ENCODE results near the gene SPOUT1. TPM values are rescaled to one million over a fixed set of nuclear protein-coding genes. Genes with fewer than 3 reads are reported as not detected.
"Not testable (repeated sequence)": the region's sequence is repeated elsewhere in the genome, so short reads cannot be mapped to it uniquely, and the experiment has no call there.

SPOUT1 gene
- total RNA-seq: 15.8 TPM
- long read RNA-seq, full-length matches to known transcripts: 30 of 51 reads
- long read RNA-seq, partial matches to known transcripts: 5 of 51 reads
- long read RNA-seq, other reads (novel, unspliced or antisense): 16 of 51 reads

DNA sequence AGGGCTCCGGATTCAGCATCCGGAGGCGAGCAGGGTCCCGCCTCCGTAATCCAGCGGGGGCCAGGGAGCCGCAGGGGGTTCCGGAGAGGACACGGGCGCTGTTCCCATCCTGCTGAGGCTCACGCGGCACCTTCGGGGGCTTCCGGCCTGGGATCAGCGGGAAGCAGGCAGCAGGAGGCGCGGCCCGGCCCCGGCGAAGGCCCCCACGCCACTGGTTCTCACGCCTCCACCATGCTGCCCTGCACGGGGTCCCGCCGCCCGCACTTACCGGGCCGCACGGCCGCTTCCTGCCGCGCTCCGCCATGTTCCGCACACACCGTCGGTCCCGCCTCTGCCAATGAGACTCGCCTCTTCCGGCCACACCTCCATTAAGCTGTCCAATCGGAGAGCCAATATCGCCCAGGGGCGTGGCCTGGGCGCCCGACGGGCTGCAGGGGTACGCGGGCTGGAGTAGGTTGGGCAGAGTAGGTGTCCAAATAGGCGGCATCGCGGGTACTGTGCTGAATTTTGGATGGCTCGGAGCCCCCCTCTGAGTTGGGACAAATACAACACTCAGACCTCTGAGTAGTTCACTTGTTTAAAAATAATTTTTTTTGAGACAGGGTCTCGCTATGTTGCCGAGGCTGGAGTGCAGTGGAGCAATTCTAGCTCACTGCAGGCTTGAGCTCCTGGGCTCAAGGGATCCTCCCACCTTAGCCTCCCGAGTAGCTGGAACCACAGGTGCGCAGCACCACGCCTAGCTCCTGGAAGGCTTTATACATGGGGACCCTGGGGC is at the start of gene SPOUT1:
TSS of gene SPOUT1 (minus strand) at position 318 of the 775 bp plus-strand sequence. CDS start at position 304, 14 bp downstream.
- intact Hi-C loops (cut with DNase I): no loop called here
- peak; percentile 95 for DNase-seq

DNA sequence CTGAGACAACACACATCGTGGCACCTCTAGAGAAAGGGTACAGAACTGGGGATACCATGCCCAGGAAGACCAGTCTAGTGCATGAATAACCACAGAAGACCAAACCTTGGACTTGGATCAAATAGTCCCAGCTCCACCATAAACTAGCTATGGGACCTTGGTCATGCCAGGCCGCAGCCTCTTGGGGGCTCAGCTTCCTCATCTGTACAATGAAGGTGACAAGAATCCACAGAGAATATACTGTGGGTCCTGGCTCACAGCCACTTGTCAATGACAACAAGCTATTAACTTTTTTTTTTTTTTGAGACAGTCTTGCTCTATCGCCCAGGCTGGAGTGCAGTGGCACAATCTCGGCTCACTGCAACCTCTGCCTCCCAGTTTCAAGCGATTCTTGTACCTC is 48.3 kb upstream of the SPOUT1 start:
- ATAC-seq (ENCODE audit: poor library complexity) (no peak), DNase-seq (no peak)
- intact Hi-C loops (cut with DNase I): no loop called here

More for the DNA sequence above, at the start of gene SPOUT1:
- peak; percentile 99 for ATAC-seq (ENCODE audit: poor library complexity)

- intact Hi-C loops (cut with DNase I); DNase-seq; ATAC-seq (ENCODE audit: poor library complexity): not testable (repeated sequence)
Observed at GRCh38 chr9:128870941-128871265, 41.3 kb upstream of the SPOUT1 start.

- intact Hi-C loops (cut with DNase I): no loop called here
- ATAC-seq (ENCODE audit: poor library complexity) (no peak), DNase-seq (no peak)
Observed at GRCh38 chr9:128870128-128870940, 40.7 kb upstream of the SPOUT1 start.

DNA sequence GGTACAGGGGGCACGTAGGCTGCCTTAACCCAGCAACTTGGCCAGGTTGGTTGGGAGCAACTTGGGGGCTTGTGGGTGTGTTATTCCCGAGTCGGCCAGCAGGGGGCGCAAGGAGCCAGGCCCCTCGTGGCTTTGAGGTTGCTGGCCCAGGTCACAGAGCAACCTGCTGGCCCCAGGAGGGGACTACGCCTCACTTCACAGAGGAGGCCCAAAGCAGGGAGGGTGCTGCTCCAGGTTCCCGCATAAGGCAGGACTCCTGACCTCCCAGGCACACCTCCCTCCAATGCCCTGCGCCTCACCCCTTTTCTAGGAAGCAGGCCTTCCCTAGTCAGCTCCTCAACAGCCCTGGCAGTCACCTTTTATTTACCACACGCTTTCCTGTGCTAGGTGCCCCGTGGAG is 34.1 kb upstream of the SPOUT1 start:
- intact Hi-C loops (cut with DNase I): loop anchor here (2.0 kb wide), 1 partner anchor 65 kb away; no protein-coding TSS in a partner anchor
- ATAC-seq (ENCODE audit: poor library complexity) (peak; percentile 91), DNase-seq (peak; percentile 88)

GRCh38 chr9:128862401-128862851 is 32.8 kb upstream of the SPOUT1 start:
- DNase-seq: peak; percentile 53
- intact Hi-C loops (cut with DNase I): loop anchor here (2.0 kb wide), 1 partner anchor 66 kb away; no protein-coding TSS in a partner anchor
- ATAC-seq (ENCODE audit: poor library complexity): peak; percentile 71

DNA sequence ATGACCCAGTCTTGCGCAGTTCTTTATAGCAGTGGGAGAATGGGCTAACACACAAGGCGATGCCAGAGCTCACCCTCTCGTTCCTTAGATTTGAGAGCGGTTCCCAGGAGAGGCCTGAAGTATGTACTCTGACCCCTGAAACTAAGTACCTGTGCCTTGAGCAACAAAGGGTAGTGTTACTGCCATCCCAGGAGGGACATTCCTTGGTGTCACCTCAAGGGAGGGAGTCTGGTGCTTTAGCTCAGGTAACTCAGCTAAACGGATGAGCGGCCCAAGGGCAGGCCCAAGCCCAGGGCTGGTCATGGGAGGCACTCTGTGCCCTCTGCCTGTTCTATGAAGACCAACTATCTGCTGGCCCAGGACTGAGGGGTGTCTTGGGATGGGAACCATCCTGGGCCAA is 31.9 kb upstream of the SPOUT1 start:
- intact Hi-C loops (cut with DNase I): no loop called here
- DNase-seq: peak; percentile 6
- no peak for ATAC-seq (ENCODE audit: poor library complexity)

- intact Hi-C loops (cut with DNase I): no loop called here
- ATAC-seq (ENCODE audit: poor library complexity): no peak
- DNase-seq: no peak
Observed at GRCh38 chr9:128860937-128861336, 31.3 kb upstream of the SPOUT1 start.

DNA sequence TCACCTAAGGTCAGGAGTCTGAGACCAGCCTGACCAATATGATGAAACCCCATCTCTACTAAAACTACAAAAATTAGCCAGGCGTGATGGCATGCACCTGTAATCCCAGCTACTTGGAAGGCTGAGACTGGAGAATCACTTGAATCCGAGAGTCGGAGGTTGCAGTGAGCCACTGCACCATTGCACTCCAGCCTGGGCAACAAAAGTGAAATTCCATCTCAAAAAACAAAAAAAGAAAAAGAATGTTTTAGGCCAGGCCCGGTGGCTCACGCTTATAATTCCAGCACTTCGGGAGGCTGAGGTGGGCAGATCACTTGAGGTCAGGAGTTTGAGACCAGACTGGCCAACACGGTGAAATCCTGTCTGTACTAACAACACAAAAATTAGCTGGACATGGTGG is 28.9 kb upstream of the SPOUT1 start:
- DNase-seq: peak; percentile 4
- intact Hi-C loops (cut with DNase I); ATAC-seq (ENCODE audit: poor library complexity): not testable (repeated sequence)

DNA sequence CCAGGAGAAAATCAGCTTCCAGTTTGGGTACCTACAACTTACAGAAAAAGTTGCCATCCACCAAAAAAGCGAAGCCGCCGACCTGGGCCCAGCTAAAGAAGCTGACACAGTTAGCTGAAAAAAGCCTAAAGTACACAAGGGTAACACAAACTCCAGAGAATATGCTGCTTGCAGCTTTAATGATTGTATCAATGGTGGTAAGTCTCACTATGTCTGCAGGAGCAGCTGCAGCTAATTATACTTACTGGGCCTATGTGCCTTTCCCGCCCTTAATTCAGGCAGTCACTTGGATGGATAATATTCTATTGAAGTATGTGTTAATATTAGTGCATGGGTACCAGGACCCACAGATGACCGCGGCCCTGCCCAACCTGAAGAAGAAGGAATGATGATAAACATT is 24.9 kb upstream of the SPOUT1 start:
- ATAC-seq (ENCODE audit: poor library complexity); intact Hi-C loops (cut with DNase I); DNase-seq: not testable (repeated sequence)

- ATAC-seq (ENCODE audit: poor library complexity): not testable (repeated sequence)
Observed at GRCh38 chr9:128852646-128853045, 23.1 kb upstream of the SPOUT1 start.

DNA sequence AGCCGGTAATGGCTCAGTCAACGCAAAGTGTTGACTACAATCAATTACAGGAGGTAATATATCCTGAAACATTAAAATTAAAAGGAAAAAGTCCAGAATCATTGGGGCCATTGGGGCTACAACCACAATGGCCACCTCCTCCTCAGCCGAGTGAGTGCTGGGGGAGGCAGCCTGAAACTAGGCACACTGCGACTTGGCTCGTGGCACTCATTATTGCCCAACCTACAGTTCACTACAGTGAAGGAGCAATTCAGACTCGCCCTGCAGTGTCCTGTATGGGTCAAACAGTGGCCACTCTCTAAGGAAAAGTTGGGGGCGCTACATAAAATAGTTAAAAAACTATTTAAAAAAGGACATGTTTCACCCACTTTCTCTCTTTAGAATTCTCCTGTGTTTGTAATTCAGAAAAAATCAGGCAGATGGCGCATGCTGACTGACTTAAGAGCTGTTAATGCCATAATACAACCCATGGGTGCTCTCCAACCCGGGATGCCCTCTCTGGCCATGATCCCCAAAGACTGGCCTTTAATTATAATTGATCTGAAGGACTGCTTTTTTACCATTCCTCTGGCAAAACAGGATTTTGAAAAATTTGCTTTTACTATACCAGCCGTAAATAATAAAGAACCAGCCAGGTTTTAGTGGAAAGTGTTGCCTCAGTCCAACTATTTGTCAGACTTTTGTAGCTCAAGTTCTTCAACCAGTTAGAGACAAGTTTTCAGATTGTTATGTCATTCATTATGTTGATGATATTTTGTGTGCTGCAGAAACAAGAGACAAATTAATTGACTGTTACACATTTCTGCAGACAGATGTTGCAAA is 22.4 kb upstream of the SPOUT1 start:
- intact Hi-C loops (cut with DNase I); ATAC-seq (ENCODE audit: poor library complexity): not testable (repeated sequence)
- peak; percentile 31 for DNase-seq

More at GRCh38 chr9:128852646-128853045, 23.1 kb upstream of the SPOUT1 start:
- DNase-seq; intact Hi-C loops (cut with DNase I): not testable (repeated sequence)

DNA sequence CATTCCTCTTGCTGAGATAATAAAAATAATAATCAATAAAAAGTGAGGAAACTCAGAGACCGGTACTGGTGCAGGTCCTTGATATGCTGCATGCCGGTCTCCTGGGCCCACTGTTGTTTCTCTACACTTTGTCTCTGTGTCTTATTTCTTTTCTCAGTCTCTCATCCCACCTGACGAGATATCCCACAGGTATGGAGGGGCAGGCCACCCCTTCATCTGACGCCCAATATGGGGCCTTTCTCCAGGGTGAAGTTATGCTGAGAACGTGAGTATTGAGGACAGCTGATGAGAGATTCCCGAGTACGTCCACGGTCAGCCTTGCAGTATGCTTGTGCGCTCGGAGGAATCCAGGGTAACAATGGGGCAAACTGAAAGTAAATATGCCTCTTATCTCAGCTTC is 21.4 kb upstream of the SPOUT1 start:
- ATAC-seq (ENCODE audit: poor library complexity); intact Hi-C loops (cut with DNase I): not testable (repeated sequence)
- peak; percentile 4 for DNase-seq

DNA sequence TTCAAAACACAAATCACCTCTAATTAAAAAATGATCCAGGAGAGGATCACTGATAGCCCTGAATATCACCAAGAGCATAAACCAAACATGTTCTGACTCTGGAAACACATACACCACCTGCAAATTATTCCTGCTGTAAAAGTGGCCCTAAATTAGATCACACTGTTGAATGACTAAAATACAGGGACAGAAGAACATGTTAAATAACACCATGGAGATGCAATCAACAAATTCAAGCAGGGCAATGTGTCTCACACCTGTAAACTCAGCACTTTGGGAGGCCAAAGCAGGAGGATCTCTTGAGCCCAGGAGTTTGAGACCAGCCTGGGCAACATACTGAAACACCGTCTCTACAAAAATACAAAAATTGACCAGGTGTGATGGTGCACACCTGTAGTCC is 18.2 kb upstream of the SPOUT1 start:
- no peak for DNase-seq
- ATAC-seq (ENCODE audit: poor library complexity): no peak

DNA sequence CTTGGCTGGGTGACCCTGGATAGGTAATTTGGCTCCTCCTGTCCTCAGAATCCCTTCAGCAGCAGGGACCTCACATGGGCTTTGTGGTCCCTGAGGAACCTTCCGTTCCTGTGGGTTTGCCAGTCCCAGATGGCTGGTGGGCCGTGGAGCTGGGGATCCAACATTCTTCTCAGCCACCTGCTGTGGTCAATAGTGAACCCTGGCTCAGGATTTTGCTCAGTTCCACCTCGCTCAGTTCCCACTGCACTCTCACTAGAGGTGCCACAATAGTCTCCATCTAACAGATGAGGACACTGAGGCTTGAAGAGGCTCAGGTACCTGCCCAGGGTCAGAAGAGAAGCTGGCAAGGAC is 17.1 kb upstream of the SPOUT1 start:
- intact Hi-C loops (cut with DNase I): no loop called here
- peak; percentile 1 for DNase-seq
- no peak for ATAC-seq (ENCODE audit: poor library complexity)

More for the DNA sequence above, 18.2 kb upstream of the SPOUT1 start:
- intact Hi-C loops (cut with DNase I): no loop called here

DNA sequence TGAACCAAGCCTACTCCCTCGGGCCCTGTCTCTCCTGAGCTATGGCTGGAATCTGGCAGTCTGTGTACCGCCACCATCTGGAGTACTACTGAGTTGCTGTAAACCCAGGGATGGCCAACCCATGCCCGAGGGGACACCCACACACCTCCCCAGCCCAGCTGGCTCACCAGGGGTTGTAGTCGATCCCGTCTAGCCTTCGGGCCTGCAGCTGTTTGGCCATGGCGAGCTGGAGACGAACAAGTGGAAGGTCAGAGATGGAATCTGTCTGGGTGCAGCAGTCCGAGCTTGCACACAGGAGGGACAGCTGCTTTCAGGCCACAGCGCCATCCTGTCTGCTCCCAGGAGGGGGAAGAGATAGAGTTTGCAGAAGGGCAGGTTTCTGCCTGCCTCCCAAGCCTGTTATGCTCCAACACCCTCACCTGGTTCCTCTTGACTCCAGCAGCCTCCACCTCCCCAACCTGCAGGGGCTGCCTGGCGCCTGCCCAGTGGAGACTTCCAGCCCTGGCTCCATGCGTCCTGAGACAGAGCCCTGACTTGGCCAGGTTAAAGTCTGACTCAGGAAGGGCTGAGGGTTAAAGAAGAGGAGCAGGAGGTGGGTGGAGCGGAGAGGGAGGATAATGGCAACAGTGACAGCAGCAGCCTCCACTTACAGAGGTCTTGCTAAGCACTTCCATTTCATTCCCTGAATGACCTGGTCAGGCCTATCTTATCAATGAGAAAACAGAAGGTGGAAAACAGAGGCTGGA is 15.8 kb upstream of the SPOUT1 start:
- intact Hi-C loops (cut with DNase I): no loop called here
- peak; percentile 17 for DNase-seq
- ATAC-seq (ENCODE audit: poor library complexity): no peak

DNA sequence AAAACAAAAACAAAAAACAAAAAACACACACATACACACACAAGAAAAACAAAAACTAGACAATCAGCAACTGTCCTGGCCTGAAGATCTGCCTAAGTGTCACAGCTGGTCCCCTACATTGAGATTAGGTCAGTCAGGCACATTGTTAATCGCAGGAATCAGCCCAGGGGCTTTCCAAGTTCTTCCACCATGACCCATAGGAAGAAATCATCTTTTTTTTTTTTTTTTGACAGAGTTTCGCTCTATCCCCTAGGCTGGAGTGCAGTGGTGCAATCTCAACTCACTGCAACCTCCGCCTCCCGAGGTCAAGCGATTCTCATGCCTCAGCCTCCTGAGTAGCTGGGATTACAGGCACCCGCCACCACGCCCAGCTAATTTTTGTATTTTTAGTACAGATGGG is 13.6 kb upstream of the SPOUT1 start:
- ATAC-seq (ENCODE audit: poor library complexity); intact Hi-C loops (cut with DNase I); DNase-seq: not testable (repeated sequence)

Data from Right ventricle myocardium superior (tissue), 1 donor.